ENCODE data around the gene AMER2.

The AMER2 gene

GRCh38 chr13:25141042-25141441 is 31.0 kb downstream of the AMER2 start:
- FAIRE-seq (no peak), DNase-seq (ENCODE audit: insufficient read length, low spot score) (no peak)

GRCh38 chr13:25137788-25138115 is 34.3 kb downstream of the AMER2 start:
- TF ChIP-seq CTCF (IDR thresholded peaks at IDR 0.05; ENCODE audit: insufficient read depth, missing control alignments): no peak
- FAIRE-seq (no peak), DNase-seq (ENCODE audit: insufficient read length, low spot score) (no peak)

More at GRCh38 chr13:25141042-25141441, 31.0 kb downstream of the AMER2 start:
- no peak for TF ChIP-seq CTCF (IDR thresholded peaks at IDR 0.05; ENCODE audit: insufficient read depth, missing control alignments)

- no peak for FAIRE-seq
These were observed 35.0 kb downstream of the AMER2 start for GRCh38 chr13:25136880-25137787.

GRCh38 chr13:25135896-25136295 is 36.2 kb downstream of the AMER2 start:
- FAIRE-seq: no peak
- no peak for DNase-seq (ENCODE audit: insufficient read length, low spot score)
- no peak for TF ChIP-seq CTCF (IDR thresholded peaks at IDR 0.05; ENCODE audit: insufficient read depth, missing control alignments)

More at GRCh38 chr13:25136880-25137787, 35.0 kb downstream of the AMER2 start:
- no peak for TF ChIP-seq CTCF (IDR thresholded peaks at IDR 0.05; ENCODE audit: insufficient read depth, missing control alignments)
- DNase-seq (ENCODE audit: insufficient read length, low spot score): no peak

GRCh38 chr13:25132751-25133390 is 39.2 kb downstream of the AMER2 start:
- no peak for DNase-seq (ENCODE audit: insufficient read length, low spot score)
- no peak for FAIRE-seq
- no peak for TF ChIP-seq CTCF (IDR thresholded peaks at IDR 0.05; ENCODE audit: insufficient read depth, missing control alignments)

- TF ChIP-seq CTCF (IDR thresholded peaks at IDR 0.05; ENCODE audit: insufficient read depth, missing control alignments): no peak
- FAIRE-seq (no peak), DNase-seq (ENCODE audit: insufficient read length, low spot score) (no peak)
These were observed 40.1 kb downstream of the AMER2 start for GRCh38 chr13:25131881-25132420.
